Lung (tissue), 13 donors: ENCODE measurements around the gene UBE2D3. TPM values are rescaled to one million over a fixed set of nuclear protein-coding genes. Genes with fewer than 3 reads are reported as not detected.

ENCODE experiments used
- ATAC-seq: fragments of 200-7000 bp; cut with Tn5 transposase; one replicate; pipeline ENCODE4 v1.9.1; 2020; ENCODE audit warnings: moderate number of reproducible peaks; ENCODE audit not compliant: insufficient read depth, low FRiP score
- DNase-seq, 3 donors: peaks; one replicate each; pipeline ENCODE4 v3.0.0-alpha.2; 2013 to 2017
- H3K27ac ChIP-seq, 2 donors: one replicate each; pipeline ENCODE4 v1.5.1; 2013; ENCODE audit warnings: mild to moderate bottlenecking in 2 of 2, moderate library complexity in 2 of 2, control low read depth in 1 of 2, inconsistent platforms in 1 of 2, low read depth in 1 of 2, low read length in 1 of 2
- H3K27me3 ChIP-seq, 3 donors: one replicate each; pipeline ENCODE4 v1.5.1; 2013; ENCODE audit warnings: low read length in 2 of 3; ENCODE audit not compliant: control insufficient read depth in 3 of 3, insufficient read depth in 3 of 3
- H3K36me3 ChIP-seq, 4 donors: one replicate each; pipeline ENCODE4 v1.5.1; 2013; ENCODE audit warnings: low read length in 4 of 4, mild to moderate bottlenecking in 1 of 4, moderate library complexity in 1 of 4; ENCODE audit not compliant: control insufficient read depth in 4 of 4, insufficient read depth in 4 of 4
- H3K4me1 ChIP-seq, 5 donors: one replicate each; pipeline ENCODE4 v1.5.1; 2013; ENCODE audit warnings: low read length in 5 of 5, mild to moderate bottlenecking in 2 of 5, moderate library complexity in 1 of 5; ENCODE audit not compliant: control insufficient read depth in 5 of 5, insufficient read depth in 5 of 5
- H3K4me3 ChIP-seq: one replicate; pipeline ENCODE4 v1.5.1; 2013; ENCODE audit warnings: mild to moderate bottlenecking, control low read depth, moderate library complexity
- H3K9ac ChIP-seq, 2 donors: one replicate each; pipeline ENCODE4 v1.5.1; 2013; ENCODE audit warnings: low read length in 2 of 2, control low read depth in 1 of 2; ENCODE audit not compliant: insufficient read depth in 1 of 2
- H3K9me3 ChIP-seq, 4 donors: one replicate each; pipeline ENCODE4 v1.5.1; 2013; ENCODE audit warnings: low read length in 3 of 4, mild to moderate bottlenecking in 1 of 4, moderate library complexity in 1 of 4; ENCODE audit not compliant: control insufficient read depth in 4 of 4, insufficient read depth in 3 of 4
- CTCF ChIP-seq: IDR thresholded peaks from 2 replicates; pipeline ENCODE4 v1.5.1; 2012; ENCODE audit warnings: mild to moderate bottlenecking; ENCODE audit errors: control extremely low read depth, extremely low read depth
- WGBS, 2 donors: extraction: QIAGEN DNeasy Blood & Tissue Kit; methylation state at CpG; one replicate each; pipeline ENCODE4 v1.1.7; 2013; 5-methylcytosine and 5-hydroxymethylcytosine counted together
- polyA plus RNA-seq, 2 donors: library from polyadenylated mRNA; stranded (reverse); fragments of 200-250 nt; gene quantifications; one replicate each; pipeline ENCODE4 v1.2.1, GENCODE V29; 2013
- small RNA-seq: library from RNA; depleted of rRNA; stranded (forward); fragments of <200 nt; gene quantifications from one replicate; pipeline ENCODE3, GENCODE V24; 2014; ENCODE audit warnings: low replicate concordance
- total RNA-seq, 2 donors: library from RNA; depleted of rRNA in 1 of 2; stranded (reverse); fragments of >200 nt in 1 of 2; gene quantifications; one replicate each; pipeline ENCODE4 v1.2.1, GENCODE V29; 2014 to 2021
- donor health status: control.
- donor health status: control.
- donor health status: Bipolar disorder and iron deficiency.
- donor health status: healthy.
- donor health status: DM: yes; HTN: yes; CAD: no.

The UBE2D3 gene
- total and polyA plus RNA-seq, 4 donors = 165 to 373 (median 273) TPM

- Histone ChIP-seq H3K9me3 (no peaks in the 10 kb centered on the region), H3K4me1 (peaks cover 0 to 12% (median 0%) of the 10 kb centered on the region in 5 donors), H3K27ac (no peak overlapping the region), H3K36me3 (no peaks in the 10 kb centered on the region), H3K9ac (no peak overlapping the region), H3K27me3 (no peaks in the 10 kb centered on the region), H3K4me3 (no peak overlapping the region)
- no peak for DNase-seq
- 94 to 96% methylated on average over 2 of the region's 2 CpGs for WGBS, 2 donors
- no peak for ATAC-seq
- TF ChIP-seq CTCF = no peak
Observed at GRCh38 chr4:102754044-102754443, 73.3 kb downstream of the UBE2D3 start.

- WGBS, 2 donors = 54 to 75% methylated on average over 4 of the region's 4 CpGs
- no peak overlapping the region for H3K27ac ChIP-seq
- no peak for TF ChIP-seq CTCF
- no peaks in the 10 kb centered on the region for H3K9me3 ChIP-seq
- DNase-seq (no peak), ATAC-seq (no peak)
- H3K4me1 ChIP-seq = peaks cover 0 to 12% (median 0%) of the 10 kb centered on the region in 5 donors
- no peak overlapping the region for H3K9ac ChIP-seq
- H3K36me3 ChIP-seq = no peaks in the 10 kb centered on the region
- no peaks in the 10 kb centered on the region for H3K27me3 ChIP-seq
- no peak overlapping the region for H3K4me3 ChIP-seq
Observed at GRCh38 chr4:102751941-102752340, 75.4 kb downstream of the UBE2D3 start.

Small RNA genes within 50 kb of the gene (small RNA-seq; reads per million reads assigned to genes)
- gene RNU7-151P = not detected

Other genes with a start within 250 kb of the UBE2D3 start
- 100 to 1,000 TPM in 1 of 2 donors, 10 to 100 TPM in 1; 39.5 to 100 TPM for gene MANBA, start 66.6 kb downstream of the UBE2D3 start, total RNA-seq
- 10 to 100 TPM; 19.9 to 24.8 TPM for gene MANBA, start 66.6 kb downstream of the UBE2D3 start, polyA plus RNA-seq
- 10 to 100 TPM; 23.2 to 27.1 TPM for gene CISD2, start 41.4 kb upstream of the UBE2D3 start, total RNA-seq
- gene CISD2, start 41.4 kb upstream of the UBE2D3 start, polyA plus RNA-seq = 10 to 100 TPM; 18.7 to 29.8 TPM
- 1 to 10 TPM in 1 of 2 donors, under 1 TPM in 1; 0.49 to 4.6 TPM for gene SLC9B1, start 192.2 kb upstream of the UBE2D3 start, total RNA-seq
- gene SLC9B1, start 192.2 kb upstream of the UBE2D3 start, polyA plus RNA-seq = under 1 TPM; 0.12 to 0.22 TPM
- 1 to 10 TPM; 5.6 to 8.6 TPM for gene SLC9B2, start 249.2 kb upstream of the UBE2D3 start, total RNA-seq
- 1 to 10 TPM; 3.1 to 6.4 TPM for gene SLC9B2, start 249.2 kb upstream of the UBE2D3 start, polyA plus RNA-seq